ENCODE results near the gene SH3BP2. TPM values are rescaled to one million over a fixed set of nuclear protein-coding genes. Genes with fewer than 3 reads are reported as not detected.

SH3BP2 gene
- polyA plus RNA-seq, 1 of the 3 experiments (the other 2 are of a cell fraction), result 25.2 TPM

DNA sequence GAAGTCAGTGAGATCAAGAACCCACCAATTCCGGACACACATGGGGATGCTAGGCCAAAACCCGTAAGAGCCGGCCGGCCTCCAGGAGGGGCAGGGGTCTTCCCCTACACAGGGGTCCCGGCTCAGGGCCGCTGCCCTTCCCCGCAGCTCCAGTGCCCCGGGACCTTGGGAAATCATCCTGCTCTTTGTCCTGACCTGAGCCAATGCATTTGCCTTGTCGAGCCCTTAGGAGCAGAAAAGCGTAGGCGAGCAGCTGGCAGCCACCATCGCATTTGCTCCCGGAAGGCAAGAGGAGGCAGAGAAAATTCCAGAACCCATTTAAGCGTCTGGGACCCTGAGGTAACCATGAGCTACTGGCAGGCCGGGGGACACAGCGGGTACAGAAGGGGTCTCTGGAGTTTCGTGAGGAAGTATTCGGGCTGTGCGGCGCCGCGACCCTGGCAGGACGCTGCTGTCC is 29.3 kb upstream of the SH3BP2 start:
- Histone ChIP-seq H3K27me3 (ENCODE audit: insufficient read depth) (no peaks in the 10 kb centered on the region), H3K9ac (no peak overlapping the region), H3K4me2 (no peak overlapping the region), H3F3A (replicated peaks; ENCODE audit: insufficient read depth) (peaks cover 3% of the 10 kb centered on the region), H2AFZ (ENCODE audit: low read depth) (no peak overlapping the region), H3K36me3 (replicated peaks in 1 of 2; ENCODE audit: control insufficient read depth in 1 of 2, insufficient read depth in 2 of 2, low read length in 1 of 2) (no peaks in the 10 kb centered on the region), H3K27ac (ENCODE audit: low read depth in 2 of 2, low read length in 1 of 2) (no peak overlapping the region), H3K9me3 (no peaks in the 10 kb centered on the region), H3K4me1 (ENCODE audit: control insufficient read depth in 1 of 2, insufficient read depth in 2 of 2, low read depth in 1 of 2, low read length in 1 of 2) (peaks cover 0 to 15% of the 10 kb centered on the region in 2 experiments; a peak in 1 of 4 replicates), H3K79me2 (ENCODE audit: insufficient read depth) (no peaks in the 10 kb centered on the region), H3K9me2 (no peaks in the 10 kb centered on the region), H4K20me1 (ENCODE audit: insufficient read depth) (no peaks in the 10 kb centered on the region), H3K4me3 (ENCODE audit: low read depth in 2 of 2, low read length in 1 of 2) (no peak overlapping the region)
- WGBS (ENCODE audit: low lambda C conversion rate), result 94% methylated on average over 16 of the region's 23 CpGs
- peak; percentile 22 for DNase-seq
- ChIA-PET POLR2A (interaction anchor here (0.7 kb wide), 1 partner anchor 171 kb away, joined by 3 read pairs; no protein-coding TSS in a partner anchor), CTCF (interaction anchor here (1.4 kb wide), 1 partner anchor 35 kb away, joined by 4 read pairs; no protein-coding TSS in a partner anchor)
- TF ChIP-seq, protein P1, sequence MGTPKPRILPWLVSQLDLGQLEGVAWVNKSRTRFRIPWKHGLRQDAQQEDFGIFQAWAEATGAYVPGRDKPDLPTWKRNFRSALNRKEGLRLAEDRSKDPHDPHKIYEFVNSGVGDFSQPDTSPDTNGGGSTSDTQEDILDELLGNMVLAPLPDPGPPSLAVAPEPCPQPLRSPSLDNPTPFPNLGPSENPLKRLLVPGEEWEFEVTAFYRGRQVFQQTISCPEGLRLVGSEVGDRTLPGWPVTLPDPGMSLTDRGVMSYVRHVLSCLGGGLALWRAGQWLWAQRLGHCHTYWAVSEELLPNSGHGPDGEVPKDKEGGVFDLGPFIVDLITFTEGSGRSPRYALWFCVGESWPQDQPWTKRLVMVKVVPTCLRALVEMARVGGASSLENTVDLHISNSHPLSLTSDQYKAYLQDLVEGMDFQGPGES (IDR thresholded peaks at IDR 0.05; ENCODE audit: low read depth, low read length), result no peak
- TF ChIP-seq, protein P2, sequence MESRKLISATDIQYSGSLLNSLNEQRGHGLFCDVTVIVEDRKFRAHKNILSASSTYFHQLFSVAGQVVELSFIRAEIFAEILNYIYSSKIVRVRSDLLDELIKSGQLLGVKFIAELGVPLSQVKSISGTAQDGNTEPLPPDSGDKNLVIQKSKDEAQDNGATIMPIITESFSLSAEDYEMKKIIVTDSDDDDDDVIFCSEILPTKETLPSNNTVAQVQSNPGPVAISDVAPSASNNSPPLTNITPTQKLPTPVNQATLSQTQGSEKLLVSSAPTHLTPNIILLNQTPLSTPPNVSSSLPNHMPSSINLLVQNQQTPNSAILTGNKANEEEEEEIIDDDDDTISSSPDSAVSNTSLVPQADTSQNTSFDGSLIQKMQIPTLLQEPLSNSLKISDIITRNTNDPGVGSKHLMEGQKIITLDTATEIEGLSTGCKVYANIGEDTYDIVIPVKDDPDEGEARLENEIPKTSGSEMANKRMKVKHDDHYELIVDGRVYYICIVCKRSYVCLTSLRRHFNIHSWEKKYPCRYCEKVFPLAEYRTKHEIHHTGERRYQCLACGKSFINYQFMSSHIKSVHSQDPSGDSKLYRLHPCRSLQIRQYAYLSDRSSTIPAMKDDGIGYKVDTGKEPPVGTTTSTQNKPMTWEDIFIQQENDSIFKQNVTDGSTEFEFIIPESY (IDR thresholded peaks at IDR 0.05; ENCODE audit: borderline replicate concordance, low read depth), result no peak
- TF ChIP-seq YY1 (IDR thresholded peaks at IDR 0.05; ENCODE audit: low read depth) (no peak), POLR2AphosphoS5 (IDR thresholded peaks at IDR 0.05; ENCODE audit: low read depth, low read length) (no peak), FOXM1 (IDR thresholded peaks at IDR 0.05; ENCODE audit: low read depth) (no peak), FOXJ3 (CRISPR knock-in tag; IDR thresholded peaks at IDR 0.05) (no peak)
- TF ChIP-seq, protein P3, sequence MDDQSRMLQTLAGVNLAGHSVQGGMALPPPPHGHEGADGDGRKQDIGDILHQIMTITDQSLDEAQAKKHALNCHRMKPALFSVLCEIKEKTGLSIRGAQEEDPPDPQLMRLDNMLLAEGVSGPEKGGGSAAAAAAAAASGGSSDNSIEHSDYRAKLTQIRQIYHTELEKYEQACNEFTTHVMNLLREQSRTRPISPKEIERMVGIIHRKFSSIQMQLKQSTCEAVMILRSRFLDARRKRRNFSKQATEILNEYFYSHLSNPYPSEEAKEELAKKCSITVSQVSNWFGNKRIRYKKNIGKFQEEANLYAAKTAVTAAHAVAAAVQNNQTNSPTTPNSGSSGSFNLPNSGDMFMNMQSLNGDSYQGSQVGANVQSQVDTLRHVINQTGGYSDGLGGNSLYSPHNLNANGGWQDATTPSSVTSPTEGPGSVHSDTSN (IDR thresholded peaks at IDR 0.05), result no peak

DNA sequence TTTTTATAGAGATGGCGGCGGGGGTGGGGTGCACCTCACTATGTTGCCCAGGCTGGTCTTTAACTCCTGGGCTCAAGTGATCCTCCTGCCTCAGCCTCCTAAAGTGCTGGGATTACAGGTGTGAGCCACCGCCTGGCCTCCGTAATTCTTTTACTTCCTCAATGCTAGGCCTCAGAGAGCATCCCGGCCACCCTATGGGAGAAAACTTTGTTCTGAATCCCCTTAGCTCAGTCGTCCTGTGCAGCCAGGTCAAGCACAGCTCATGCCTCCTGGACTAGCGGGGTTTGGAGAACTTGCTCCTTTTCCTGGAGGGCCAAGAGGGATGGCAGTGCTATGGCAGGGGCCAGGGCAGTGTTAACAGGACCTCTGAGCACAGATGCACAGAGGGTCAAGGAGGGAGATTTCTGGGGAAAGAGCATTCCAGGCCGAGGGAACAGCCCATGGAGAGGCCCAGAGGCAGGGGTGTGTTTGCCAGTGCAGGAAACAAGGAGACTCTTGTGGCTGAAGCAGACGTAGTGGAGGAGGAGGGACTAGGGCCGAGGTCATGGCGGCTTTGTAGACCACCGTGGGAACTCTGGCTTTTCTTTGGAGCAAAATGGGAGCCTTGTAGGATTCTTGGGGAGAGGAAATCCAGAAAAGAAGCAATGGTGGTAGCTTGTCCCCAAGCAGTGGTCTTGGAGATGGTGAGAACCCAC is 26.9 kb upstream of the SH3BP2 start:
- Histone ChIP-seq H3K27me3 (ENCODE audit: insufficient read depth) (no peaks in the 10 kb centered on the region), H3K27ac (ENCODE audit: low read depth in 2 of 2, low read length in 1 of 2) (no peak overlapping the region), H3K4me2 (no peak overlapping the region), H3K79me2 (ENCODE audit: insufficient read depth) (no peaks in the 10 kb centered on the region), H3K9ac (no peak overlapping the region), H3F3A (replicated peaks; ENCODE audit: insufficient read depth) (peaks cover 3% of the 10 kb centered on the region), H4K20me1 (ENCODE audit: insufficient read depth) (no peaks in the 10 kb centered on the region), H3K4me1 (ENCODE audit: control insufficient read depth in 1 of 2, insufficient read depth in 2 of 2, low read depth in 1 of 2, low read length in 1 of 2) (peaks cover 0 to 22% of the 10 kb centered on the region in 2 experiments; a peak in 1 of 4 replicates), H3K9me2 (no peaks in the 10 kb centered on the region), H3K36me3 (replicated peaks in 1 of 2; ENCODE audit: control insufficient read depth in 1 of 2, insufficient read depth in 2 of 2, low read length in 1 of 2) (no peaks in the 10 kb centered on the region), H2AFZ (ENCODE audit: low read depth) (no peak overlapping the region), H3K4me3 (ENCODE audit: low read depth in 2 of 2, low read length in 1 of 2) (no peak overlapping the region), H3K9me3 (no peaks in the 10 kb centered on the region)
- 73% methylated on average over 12 of the region's 12 CpGs for WGBS (ENCODE audit: low lambda C conversion rate)
- CTCF ChIA-PET, result interaction anchor here (0.8 to 1.0 kb wide), 2 partner anchors 93 to 170 kb away, joined by 3 read pairs; no protein-coding TSS in a partner anchor
- DNase-seq, result peak; percentile 7
- POLR2A ChIA-PET, result interaction anchor here (0.6 kb wide), 1 partner anchor 163 kb away, joined by 3 read pairs; no protein-coding TSS in a partner anchor
- no peak for TF ChIP-seq TEAD4 (IDR thresholded peaks at IDR 0.05; ENCODE audit: borderline replicate concordance, insufficient read depth)
- TF ChIP-seq RXRA (IDR thresholded peaks at IDR 0.05; ENCODE audit: borderline replicate concordance, low read depth), result no peak
- no peak for TF ChIP-seq GATA2 (CRISPR knock-in tag; IDR thresholded peaks at IDR 0.05)
- TF ChIP-seq FOXM1 (IDR thresholded peaks at IDR 0.05; ENCODE audit: low read depth), result no peak
- TF ChIP-seq, protein P4, sequence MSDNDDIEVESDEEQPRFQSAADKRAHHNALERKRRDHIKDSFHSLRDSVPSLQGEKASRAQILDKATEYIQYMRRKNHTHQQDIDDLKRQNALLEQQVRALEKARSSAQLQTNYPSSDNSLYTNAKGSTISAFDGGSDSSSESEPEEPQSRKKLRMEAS (IDR thresholded peaks at IDR 0.05; ENCODE audit: low read depth), result no peak
- TF ChIP-seq, protein P5, sequence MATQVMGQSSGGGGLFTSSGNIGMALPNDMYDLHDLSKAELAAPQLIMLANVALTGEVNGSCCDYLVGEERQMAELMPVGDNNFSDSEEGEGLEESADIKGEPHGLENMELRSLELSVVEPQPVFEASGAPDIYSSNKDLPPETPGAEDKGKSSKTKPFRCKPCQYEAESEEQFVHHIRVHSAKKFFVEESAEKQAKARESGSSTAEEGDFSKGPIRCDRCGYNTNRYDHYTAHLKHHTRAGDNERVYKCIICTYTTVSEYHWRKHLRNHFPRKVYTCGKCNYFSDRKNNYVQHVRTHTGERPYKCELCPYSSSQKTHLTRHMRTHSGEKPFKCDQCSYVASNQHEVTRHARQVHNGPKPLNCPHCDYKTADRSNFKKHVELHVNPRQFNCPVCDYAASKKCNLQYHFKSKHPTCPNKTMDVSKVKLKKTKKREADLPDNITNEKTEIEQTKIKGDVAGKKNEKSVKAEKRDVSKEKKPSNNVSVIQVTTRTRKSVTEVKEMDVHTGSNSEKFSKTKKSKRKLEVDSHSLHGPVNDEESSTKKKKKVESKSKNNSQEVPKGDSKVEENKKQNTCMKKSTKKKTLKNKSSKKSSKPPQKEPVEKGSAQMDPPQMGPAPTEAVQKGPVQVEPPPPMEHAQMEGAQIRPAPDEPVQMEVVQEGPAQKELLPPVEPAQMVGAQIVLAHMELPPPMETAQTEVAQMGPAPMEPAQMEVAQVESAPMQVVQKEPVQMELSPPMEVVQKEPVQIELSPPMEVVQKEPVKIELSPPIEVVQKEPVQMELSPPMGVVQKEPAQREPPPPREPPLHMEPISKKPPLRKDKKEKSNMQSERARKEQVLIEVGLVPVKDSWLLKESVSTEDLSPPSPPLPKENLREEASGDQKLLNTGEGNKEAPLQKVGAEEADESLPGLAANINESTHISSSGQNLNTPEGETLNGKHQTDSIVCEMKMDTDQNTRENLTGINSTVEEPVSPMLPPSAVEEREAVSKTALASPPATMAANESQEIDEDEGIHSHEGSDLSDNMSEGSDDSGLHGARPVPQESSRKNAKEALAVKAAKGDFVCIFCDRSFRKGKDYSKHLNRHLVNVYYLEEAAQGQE (IDR thresholded peaks at IDR 0.05; ENCODE audit: low read depth, low read length), result no peak
- TF ChIP-seq, protein P6, sequence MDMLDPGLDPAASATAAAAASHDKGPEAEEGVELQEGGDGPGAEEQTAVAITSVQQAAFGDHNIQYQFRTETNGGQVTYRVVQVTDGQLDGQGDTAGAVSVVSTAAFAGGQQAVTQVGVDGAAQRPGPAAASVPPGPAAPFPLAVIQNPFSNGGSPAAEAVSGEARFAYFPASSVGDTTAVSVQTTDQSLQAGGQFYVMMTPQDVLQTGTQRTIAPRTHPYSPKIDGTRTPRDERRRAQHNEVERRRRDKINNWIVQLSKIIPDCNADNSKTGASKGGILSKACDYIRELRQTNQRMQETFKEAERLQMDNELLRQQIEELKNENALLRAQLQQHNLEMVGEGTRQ (IDR thresholded peaks at IDR 0.05; ENCODE audit: borderline replicate concordance, low read depth, low read length), result no peak
- TF ChIP-seq FOSL2 (IDR thresholded peaks at IDR 0.05; ENCODE audit: borderline replicate concordance, low read depth), result no peak
- no peak for TF ChIP-seq GABPA (IDR thresholded peaks at IDR 0.05; ENCODE audit: low read depth)

All from SK-N-SH (cell line).